Cardiac fibroblast (primary cell): Measurements from ENCODE around the gene AFF3.
"Not testable (repeated sequence)": the region's sequence is repeated elsewhere in the genome, so short reads cannot be mapped to it uniquely, and the experiment has no call there.

ENCODE experiments used
- DNase-seq, 2 donors: peaks; one replicate each; pipeline versions ENCODE4 v3.0.0 to v3.0.0-alpha.2; 2010; ENCODE audit warnings: low read depth in 2 of 2
- H3K4me3 ChIP-seq, 2 donors: replicated peaks in 1 of 2; 1 replicate in 1 of 2; 2 replicates in 1 of 2; pipeline ENCODE4 v1.5.1; 2011; ENCODE audit warnings: low read depth in 2 of 2, low read length in 2 of 2, mild to moderate bottlenecking in 2 of 2, moderate library complexity in 1 of 2
- TF ChIP-seq, protein P1 (sequence below): IDR thresholded peaks from one replicate; pipeline ENCODE4 v1.5.1; 2011; ENCODE audit warnings: low read depth, mild to moderate bottlenecking, low read length, inconsistent platforms

AFF3 gene

DNA sequence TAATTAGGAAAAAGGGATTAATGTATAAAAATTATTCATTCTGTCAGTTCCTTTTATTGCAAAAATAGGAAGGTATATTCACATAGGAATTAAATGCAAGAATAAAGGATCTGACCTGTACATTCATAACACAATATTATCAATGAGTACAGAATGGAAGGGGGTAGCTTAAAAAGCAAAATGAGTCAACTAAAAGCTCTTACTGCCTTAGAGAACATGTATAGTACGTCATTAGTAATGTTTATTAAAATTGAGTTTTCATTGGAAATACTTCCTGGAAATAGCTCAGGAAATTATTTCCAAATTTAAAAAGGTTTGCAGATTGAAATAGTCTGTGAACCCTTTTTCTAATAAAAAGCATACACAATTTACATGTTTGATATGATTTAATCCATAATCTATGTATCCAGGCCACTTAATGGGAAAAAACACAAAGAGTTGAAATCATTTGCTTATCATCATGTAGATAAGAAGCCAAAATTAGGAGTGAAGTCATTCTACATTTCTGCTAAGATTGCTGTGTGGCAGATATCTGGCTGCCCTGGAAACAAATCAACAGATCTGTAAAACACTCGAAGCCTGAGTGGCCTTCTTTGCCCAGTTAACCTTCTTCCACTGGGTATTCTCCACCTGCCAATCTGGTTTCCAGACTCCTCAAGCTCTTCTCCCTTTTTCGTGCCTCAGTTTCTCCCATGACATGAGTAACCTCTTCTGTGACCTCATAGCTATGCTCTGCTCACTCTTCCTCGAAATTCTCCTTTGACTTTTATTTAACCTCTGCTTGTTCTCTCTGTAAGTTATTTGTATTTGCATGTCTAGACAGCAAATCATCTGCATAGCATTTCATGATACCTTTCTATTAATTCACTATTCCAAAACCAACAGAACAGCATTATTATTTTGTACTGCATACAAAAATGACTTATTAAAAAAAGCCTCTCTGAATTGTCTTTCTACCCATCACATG, 471.3 kb downstream of the AFF3 start:
- no peak overlapping the region for H3K4me3 ChIP-seq
- DNase-seq: no peak
- TF ChIP-seq, protein P1, sequence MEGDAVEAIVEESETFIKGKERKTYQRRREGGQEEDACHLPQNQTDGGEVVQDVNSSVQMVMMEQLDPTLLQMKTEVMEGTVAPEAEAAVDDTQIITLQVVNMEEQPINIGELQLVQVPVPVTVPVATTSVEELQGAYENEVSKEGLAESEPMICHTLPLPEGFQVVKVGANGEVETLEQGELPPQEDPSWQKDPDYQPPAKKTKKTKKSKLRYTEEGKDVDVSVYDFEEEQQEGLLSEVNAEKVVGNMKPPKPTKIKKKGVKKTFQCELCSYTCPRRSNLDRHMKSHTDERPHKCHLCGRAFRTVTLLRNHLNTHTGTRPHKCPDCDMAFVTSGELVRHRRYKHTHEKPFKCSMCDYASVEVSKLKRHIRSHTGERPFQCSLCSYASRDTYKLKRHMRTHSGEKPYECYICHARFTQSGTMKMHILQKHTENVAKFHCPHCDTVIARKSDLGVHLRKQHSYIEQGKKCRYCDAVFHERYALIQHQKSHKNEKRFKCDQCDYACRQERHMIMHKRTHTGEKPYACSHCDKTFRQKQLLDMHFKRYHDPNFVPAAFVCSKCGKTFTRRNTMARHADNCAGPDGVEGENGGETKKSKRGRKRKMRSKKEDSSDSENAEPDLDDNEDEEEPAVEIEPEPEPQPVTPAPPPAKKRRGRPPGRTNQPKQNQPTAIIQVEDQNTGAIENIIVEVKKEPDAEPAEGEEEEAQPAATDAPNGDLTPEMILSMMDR: no peak

- no peak overlapping the region for H3K4me3 ChIP-seq
- TF ChIP-seq, protein P1: no peak
- no peak for DNase-seq
These were observed 476.1 kb downstream of the AFF3 start for GRCh38 chr2:99666256-99666655.

DNA sequence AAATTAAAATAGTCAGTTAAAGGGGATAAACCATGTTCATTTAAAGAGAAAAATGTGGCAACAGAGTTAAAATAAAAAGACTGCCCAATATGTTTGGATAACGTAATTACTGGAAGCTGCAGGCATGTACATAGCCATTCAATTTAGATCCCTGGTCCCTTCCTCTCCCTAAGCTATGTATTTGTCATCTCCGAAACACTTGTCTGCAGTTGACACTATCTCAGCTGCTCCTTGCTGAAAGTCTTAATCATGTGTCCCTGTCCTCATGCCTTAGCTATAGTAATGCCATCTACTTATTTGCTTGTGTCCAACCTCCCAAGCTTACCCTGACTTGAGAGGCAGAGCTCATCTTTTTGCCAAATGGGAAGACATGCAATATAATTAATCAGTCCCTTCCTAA, 478.7 kb downstream of the AFF3 start:
- no peak for DNase-seq
- no peak overlapping the region for H3K4me3 ChIP-seq
- TF ChIP-seq, protein P1: no peak

- no peak overlapping the region for H3K4me3 ChIP-seq
- peak; percentile 56 to 85 for DNase-seq
- TF ChIP-seq, protein P1: no peak
These were observed 479.5 kb downstream of the AFF3 start for GRCh38 chr2:99662761-99663341.

- not testable (repeated sequence) for DNase-seq, H3K4me3 ChIP-seq
These were observed 480.6 kb downstream of the AFF3 start for GRCh38 chr2:99661761-99662160.

DNA sequence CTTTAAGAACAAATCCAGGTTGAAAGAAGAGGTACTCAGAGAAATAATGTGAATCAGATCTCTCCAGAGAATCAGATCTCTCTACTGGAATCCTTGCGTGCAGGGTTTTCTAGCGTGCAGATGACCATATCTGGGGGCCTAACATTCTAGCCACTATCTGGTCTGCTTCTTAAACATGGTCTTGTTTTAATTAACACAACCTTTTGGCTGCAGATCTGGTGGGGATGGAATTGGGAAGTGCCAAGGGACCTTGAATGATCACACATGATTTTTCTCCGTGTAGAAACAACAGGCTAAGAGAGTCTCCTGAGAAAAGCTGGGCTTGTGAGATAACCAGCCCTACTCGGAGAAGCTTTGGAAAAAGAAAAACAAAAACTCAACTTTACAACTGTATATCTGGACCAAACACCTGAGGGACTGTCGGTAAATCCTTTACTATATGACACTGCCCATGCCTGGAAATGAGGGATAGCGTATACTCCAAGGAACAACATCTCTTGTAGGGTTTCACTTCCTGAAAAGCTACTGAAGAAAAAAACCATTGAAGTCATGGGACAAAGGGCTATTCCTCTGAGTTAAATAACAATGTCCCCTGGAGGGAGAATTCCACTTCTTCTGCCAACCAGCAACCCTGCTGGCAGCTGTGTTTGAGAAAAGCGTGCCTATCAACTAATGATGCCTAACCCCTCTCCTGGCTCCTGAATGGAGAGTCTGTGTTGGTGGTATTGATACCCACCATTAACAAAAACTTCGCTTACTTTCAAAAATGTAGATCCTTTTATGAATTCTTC, 481.6 kb downstream of the AFF3 start:
- TF ChIP-seq, protein P1: no peak
- H3K4me3 ChIP-seq: no peak overlapping the region
- no peak for DNase-seq

DNA sequence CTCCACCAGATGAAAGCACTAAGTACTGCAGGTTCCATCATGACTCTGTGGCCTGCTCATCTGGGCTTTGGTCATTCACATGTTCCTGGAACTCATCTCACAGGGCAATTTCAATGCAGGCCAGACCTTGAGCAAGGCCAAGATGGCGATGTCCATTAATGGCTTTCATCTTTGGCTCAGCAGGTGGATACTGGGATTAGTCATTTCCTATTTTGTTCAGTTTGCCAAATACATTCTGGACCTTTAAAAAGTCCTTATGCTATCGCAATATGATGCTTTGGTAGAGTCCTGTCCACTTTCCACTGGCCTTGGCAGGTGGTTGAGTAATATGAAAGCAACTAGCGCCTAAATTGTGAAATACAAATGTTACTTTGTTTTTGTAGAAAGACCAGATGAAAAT, 482.5 kb downstream of the AFF3 start:
- DNase-seq: no peak
- H3K4me3 ChIP-seq: no peak overlapping the region
- TF ChIP-seq, protein P1: no peak
